ENCODE measurements around the gene ALCAM. TPM values are rescaled to one million over a fixed set of nuclear protein-coding genes. Genes with fewer than 3 reads are reported as not detected.

ALCAM gene
- total RNA-seq, 1 donor = 139 TPM

DNA sequence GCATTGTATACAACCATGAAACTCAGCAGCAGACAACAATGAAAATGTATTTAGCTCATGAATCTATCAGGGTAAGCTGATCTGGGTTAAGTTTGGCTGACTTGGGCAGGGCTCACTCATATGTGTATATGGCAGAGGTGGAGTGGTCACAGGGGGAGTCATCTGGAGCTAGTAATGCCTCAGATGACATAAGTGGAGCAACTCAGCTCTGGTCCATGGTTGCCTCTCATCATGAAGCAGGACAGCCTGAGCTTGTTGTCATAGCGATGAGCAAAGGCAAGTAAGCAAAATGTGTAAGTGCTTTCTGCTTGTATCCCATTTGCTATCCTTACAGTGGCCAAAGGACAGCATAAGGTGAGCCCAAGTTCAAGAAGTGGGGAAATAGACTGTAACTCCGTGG, 64.5 kb downstream of the ALCAM start:
- DNase-seq (ENCODE audit: low read depth) = no peak
- H3K4me3 ChIP-seq (ENCODE audit: low read depth, low read length) = no peak overlapping the region
- TF ChIP-seq, protein P1, sequence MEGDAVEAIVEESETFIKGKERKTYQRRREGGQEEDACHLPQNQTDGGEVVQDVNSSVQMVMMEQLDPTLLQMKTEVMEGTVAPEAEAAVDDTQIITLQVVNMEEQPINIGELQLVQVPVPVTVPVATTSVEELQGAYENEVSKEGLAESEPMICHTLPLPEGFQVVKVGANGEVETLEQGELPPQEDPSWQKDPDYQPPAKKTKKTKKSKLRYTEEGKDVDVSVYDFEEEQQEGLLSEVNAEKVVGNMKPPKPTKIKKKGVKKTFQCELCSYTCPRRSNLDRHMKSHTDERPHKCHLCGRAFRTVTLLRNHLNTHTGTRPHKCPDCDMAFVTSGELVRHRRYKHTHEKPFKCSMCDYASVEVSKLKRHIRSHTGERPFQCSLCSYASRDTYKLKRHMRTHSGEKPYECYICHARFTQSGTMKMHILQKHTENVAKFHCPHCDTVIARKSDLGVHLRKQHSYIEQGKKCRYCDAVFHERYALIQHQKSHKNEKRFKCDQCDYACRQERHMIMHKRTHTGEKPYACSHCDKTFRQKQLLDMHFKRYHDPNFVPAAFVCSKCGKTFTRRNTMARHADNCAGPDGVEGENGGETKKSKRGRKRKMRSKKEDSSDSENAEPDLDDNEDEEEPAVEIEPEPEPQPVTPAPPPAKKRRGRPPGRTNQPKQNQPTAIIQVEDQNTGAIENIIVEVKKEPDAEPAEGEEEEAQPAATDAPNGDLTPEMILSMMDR (IDR thresholded peaks at IDR 0.05; ENCODE audit: insufficient read depth, low read depth, low read length) = no peak

DNA sequence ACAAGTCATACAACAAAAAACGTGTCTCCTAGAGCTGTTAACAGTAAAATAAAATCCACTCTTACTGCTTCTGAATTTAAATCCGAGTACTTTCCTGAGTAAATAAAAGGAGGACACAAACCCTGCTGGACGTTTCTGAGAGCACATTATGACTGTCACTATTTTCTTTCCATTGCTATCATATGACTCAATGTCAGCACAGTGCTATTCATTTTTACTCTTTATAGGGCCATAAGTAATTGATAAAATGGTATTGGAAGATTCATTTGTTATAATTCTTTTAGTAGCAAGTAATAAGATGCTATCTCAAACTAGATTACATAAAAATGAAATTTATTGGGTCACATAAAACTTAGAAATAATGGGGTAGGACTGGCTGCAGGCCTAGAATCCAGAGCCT, 68.6 kb downstream of the ALCAM start:
- no peak overlapping the region for H3K4me3 ChIP-seq (ENCODE audit: low read depth, low read length)
- no peak for DNase-seq (ENCODE audit: low read depth)
- TF ChIP-seq, protein P1 (IDR thresholded peaks at IDR 0.05; ENCODE audit: insufficient read depth, low read depth, low read length) = no peak

DNA sequence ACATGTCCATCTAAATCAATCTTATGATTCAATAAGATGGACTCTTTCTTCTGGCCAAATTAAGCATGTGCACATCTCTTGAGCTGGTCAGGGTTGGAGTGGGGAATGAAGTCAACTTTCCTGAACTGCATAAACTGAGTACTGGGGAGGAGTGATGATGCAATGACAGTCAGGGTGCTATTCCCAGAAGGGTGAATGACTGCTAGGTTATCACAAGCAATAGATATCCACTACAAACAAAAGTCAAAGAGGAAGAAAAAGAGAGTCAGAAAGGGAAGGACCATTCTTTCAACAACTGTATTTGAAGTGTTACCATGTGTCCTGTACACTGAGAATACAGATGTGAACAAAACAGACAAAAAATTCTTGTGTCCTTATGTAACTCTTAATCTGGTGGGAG, 70.0 kb downstream of the ALCAM start:
- no peak overlapping the region for H3K4me3 ChIP-seq (ENCODE audit: low read depth, low read length)
- DNase-seq (ENCODE audit: low read depth) = no peak
- TF ChIP-seq, protein P1 (IDR thresholded peaks at IDR 0.05; ENCODE audit: insufficient read depth, low read depth, low read length) = no peak

DNA sequence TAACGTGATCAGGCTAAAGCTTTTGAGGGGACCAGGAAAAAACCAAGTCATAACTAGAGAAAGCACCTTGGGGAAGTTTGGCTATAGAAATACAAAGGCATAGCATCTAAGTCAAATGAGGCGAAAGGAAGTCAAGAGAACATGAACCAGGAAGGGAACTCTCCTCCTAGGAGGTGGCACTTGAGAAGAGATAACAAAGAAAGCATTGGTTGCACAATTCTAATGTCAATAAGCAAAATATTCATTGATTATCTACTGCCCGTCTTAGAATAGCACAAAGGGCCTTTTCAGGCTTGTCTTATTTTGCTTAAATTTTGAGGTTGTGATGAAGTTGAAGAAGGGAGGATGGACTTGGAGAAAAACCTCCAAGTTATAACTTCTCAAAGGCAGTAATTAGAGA, 73.4 kb downstream of the ALCAM start:
- DNase-seq (ENCODE audit: low read depth) = no peak
- no peak overlapping the region for H3K4me3 ChIP-seq (ENCODE audit: low read depth, low read length)
- TF ChIP-seq, protein P1 (IDR thresholded peaks at IDR 0.05; ENCODE audit: insufficient read depth, low read depth, low read length) = no peak

DNA sequence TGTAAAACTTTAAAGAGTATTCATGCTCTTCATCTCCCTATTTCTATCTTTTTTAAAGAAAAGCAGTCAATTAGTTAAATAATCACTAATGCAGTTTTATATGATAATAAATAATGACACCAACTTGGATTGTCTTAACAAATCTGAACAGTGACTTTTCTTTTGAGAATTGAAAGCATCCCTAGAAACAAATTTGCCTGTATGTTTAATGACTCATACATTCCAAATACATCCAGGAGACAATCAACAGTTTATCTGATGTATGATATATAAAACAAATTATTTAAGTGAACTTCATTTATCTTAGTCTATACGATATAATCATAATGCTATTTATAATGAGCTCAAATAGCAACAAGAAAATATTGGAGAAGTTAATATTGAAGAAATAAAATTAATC, 78.0 kb downstream of the ALCAM start:
- TF ChIP-seq, protein P1 (IDR thresholded peaks at IDR 0.05; ENCODE audit: insufficient read depth, low read depth, low read length) = no peak
- no peak for DNase-seq (ENCODE audit: low read depth)
- no peak overlapping the region for H3K4me3 ChIP-seq (ENCODE audit: low read depth, low read length)

DNA sequence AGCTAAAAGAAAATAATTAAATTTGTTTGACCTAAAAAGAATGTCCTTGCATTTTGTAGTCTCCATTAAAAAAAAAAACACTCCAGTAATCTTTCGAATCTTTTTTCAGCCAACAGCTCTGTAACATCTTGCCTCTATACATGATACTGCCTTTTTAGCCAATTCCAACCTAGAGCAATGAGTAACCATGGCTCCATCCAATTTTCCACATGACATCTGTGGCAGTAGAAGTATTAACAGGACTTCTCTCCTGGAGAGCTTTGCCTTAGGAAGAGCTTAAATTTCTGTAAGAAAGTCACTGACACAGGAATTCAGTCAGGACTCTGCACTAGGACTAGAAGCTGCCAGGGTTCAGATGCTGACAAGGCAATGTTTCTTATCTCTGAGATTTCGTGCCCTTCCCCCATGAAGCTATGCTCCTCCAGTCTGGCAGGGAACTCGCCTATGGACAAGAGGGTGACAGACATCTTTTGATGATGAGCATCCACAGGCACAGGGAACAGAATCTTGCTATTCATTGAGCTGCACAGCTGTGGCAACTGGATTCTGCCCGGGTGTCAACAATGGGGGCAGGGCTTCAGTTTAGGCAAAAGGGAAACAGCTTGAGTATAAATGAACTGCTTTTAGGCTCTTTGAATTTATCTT, 81.8 kb downstream of the ALCAM start:
- H3K4me3 ChIP-seq (ENCODE audit: low read depth, low read length) = no peak overlapping the region
- DNase-seq (ENCODE audit: low read depth) = no peak
- TF ChIP-seq, protein P1 (IDR thresholded peaks at IDR 0.05; ENCODE audit: insufficient read depth, low read depth, low read length) = no peak

DNA sequence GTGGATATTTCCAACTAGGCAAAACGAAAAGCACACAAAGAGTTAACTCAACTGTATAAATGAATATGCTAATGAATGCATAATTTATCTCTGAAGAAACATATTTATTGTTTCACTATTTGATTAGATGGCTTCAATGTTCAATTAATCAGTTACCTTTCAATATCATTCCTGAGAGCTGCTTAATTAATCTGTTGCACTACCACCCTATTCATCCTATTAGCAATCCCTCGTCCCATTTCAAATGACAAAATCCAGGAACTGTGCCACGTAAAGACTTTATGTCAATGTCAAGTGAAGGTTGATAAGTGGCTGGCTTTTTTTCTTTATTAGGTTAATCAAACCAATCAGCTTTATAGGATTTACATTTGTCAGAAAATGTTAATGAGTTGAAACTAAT, 82.7 kb downstream of the ALCAM start:
- DNase-seq (ENCODE audit: low read depth) = no peak
- no peak overlapping the region for H3K4me3 ChIP-seq (ENCODE audit: low read depth, low read length)
- TF ChIP-seq, protein P1 (IDR thresholded peaks at IDR 0.05; ENCODE audit: insufficient read depth, low read depth, low read length) = no peak
